ENCODE measurements around the gene TAGLN2. TPM values are rescaled to one million over a fixed set of nuclear protein-coding genes. Genes with fewer than 3 reads are reported as not detected.
A peak's percentile ranks its signal among the peaks of the same experiment; 100 is the strongest.

TAGLN2 gene
- total RNA-seq, 1 donor from 2014 or later, result 20.1 TPM

GRCh38 chr1:159936273-159936904, 11.1 kb upstream of the TAGLN2 start:
- peak; percentile 99 for TF ChIP-seq CTCF (conservative IDR thresholded peaks at IDR 0.05)
- H3K4me3 Mint-ChIP-seq, result no peak overlapping the region
- peaks cover 23% of the 10 kb centered on the region for H3K4me1 Mint-ChIP-seq
- no peak overlapping the region for H3K27ac Mint-ChIP-seq (ENCODE audit: unreplicated experiment)
- H3K36me3 Mint-ChIP-seq (ENCODE audit: low read depth), result peaks cover 2% of the 10 kb centered on the region
- DNase-seq (ENCODE audit: low read depth, low spot score), result peak; percentile 97
- no peaks in the 10 kb centered on the region for H3K9me3 Mint-ChIP-seq
- no peaks in the 10 kb centered on the region for H3K27me3 Mint-ChIP-seq (ENCODE audit: low read depth)

GRCh38 chr1:159935719-159936272, 10.5 kb upstream of the TAGLN2 start:
- Mint-ChIP-seq H3K4me1 (peaks cover 18% of the 10 kb centered on the region), H3K27me3 (ENCODE audit: low read depth) (no peaks in the 10 kb centered on the region), H3K27ac (ENCODE audit: unreplicated experiment) (no peak overlapping the region), H3K36me3 (ENCODE audit: low read depth) (peaks cover 2% of the 10 kb centered on the region), H3K9me3 (no peaks in the 10 kb centered on the region), H3K4me3 (no peak overlapping the region)
- DNase-seq (ENCODE audit: low read depth, low spot score), result no peak
- TF ChIP-seq CTCF (conservative IDR thresholded peaks at IDR 0.05), result no peak

- H3K4me1 Mint-ChIP-seq, result peaks cover 13% of the 10 kb centered on the region
- H3K27ac Mint-ChIP-seq (ENCODE audit: unreplicated experiment), result no peak overlapping the region
- H3K36me3 Mint-ChIP-seq (ENCODE audit: low read depth), result peaks cover 2% of the 10 kb centered on the region
- H3K4me3 Mint-ChIP-seq, result no peak overlapping the region
- H3K27me3 Mint-ChIP-seq (ENCODE audit: low read depth), result no peaks in the 10 kb centered on the region
- no peak for DNase-seq (ENCODE audit: low read depth, low spot score)
- no peaks in the 10 kb centered on the region for H3K9me3 Mint-ChIP-seq
- TF ChIP-seq CTCF (conservative IDR thresholded peaks at IDR 0.05), result no peak
Observed at GRCh38 chr1:159935305-159935704, 10.0 kb upstream of the TAGLN2 start.

- Mint-ChIP-seq H3K4me1 (peaks cover 5% of the 10 kb centered on the region), H3K27ac (ENCODE audit: unreplicated experiment) (no peak overlapping the region)
- DNase-seq (ENCODE audit: low read depth, low spot score), result no peak
Observed at GRCh38 chr1:159934136-159935039, 9.1 kb upstream of the TAGLN2 start.

More at GRCh38 chr1:159934136-159935039, 9.1 kb upstream of the TAGLN2 start:
- H3K9me3 Mint-ChIP-seq, result no peaks in the 10 kb centered on the region
- no peak overlapping the region for H3K4me3 Mint-ChIP-seq
- no peak for TF ChIP-seq CTCF (conservative IDR thresholded peaks at IDR 0.05)
- H3K36me3 Mint-ChIP-seq (ENCODE audit: low read depth), result peaks cover 2% of the 10 kb centered on the region
- H3K27me3 Mint-ChIP-seq (ENCODE audit: low read depth), result no peaks in the 10 kb centered on the region

Measured in neural crest cell (in vitro differentiated cells).